Liver (tissue), 9 donors: Measurements from ENCODE around the gene APOL3. TPM values are rescaled to one million over a fixed set of nuclear protein-coding genes. Genes with fewer than 3 reads are reported as not detected.

Source experiments
- DNase-seq: peaks from one replicate; pipeline ENCODE4 v3.0.0-alpha.2; 2017; ENCODE audit warnings: low spot score
- H3K27ac ChIP-seq, 2 donors: one replicate each; pipeline ENCODE4 v1.7.0; 2013; ENCODE audit warnings: inconsistent platforms in 2 of 2, low read length in 2 of 2, control low read depth in 1 of 2, low read depth in 1 of 2, mild to moderate bottlenecking in 1 of 2
- H3K27me3 ChIP-seq, 4 donors: one replicate each; pipeline versions ENCODE4 v1.6.1 to v1.7.0; 2013; ENCODE audit warnings: low read length in 3 of 4, inconsistent platforms in 1 of 4, mild to moderate bottlenecking in 1 of 4, moderate library complexity in 1 of 4; ENCODE audit not compliant: control insufficient read depth in 4 of 4, insufficient read depth in 4 of 4
- H3K36me3 ChIP-seq, 4 donors: one replicate each; pipeline versions ENCODE4 v1.6.1 to v1.7.0; 2013; ENCODE audit warnings: low read length in 3 of 4, mild to moderate bottlenecking in 3 of 4, low read depth in 1 of 4, moderate library complexity in 1 of 4; ENCODE audit not compliant: control insufficient read depth in 4 of 4, insufficient read depth in 3 of 4
- H3K4me1 ChIP-seq, 4 donors: one replicate each; pipeline versions ENCODE4 v1.6.1 to v1.7.0; 2013; ENCODE audit warnings: low read length in 3 of 4, mild to moderate bottlenecking in 3 of 4, moderate library complexity in 1 of 4; ENCODE audit not compliant: control insufficient read depth in 4 of 4, insufficient read depth in 4 of 4
- H3K4me3 ChIP-seq, 3 donors: one replicate each; pipeline versions ENCODE4 v1.6.1 to v1.7.0; 2013; ENCODE audit warnings: low read length in 3 of 3, control low read depth in 1 of 3, low read depth in 1 of 3, mild to moderate bottlenecking in 1 of 3
- H3K9ac ChIP-seq, 2 donors: one replicate each; pipeline ENCODE4 v1.7.0; 2013; ENCODE audit warnings: low read length in 2 of 2, mild to moderate bottlenecking in 2 of 2, moderate library complexity in 2 of 2, control low read depth in 1 of 2, low read depth in 1 of 2
- H3K9me3 ChIP-seq, 4 donors: one replicate each; pipeline versions ENCODE4 v1.6.1 to v1.7.0; 2013; ENCODE audit warnings: low read length in 3 of 4; ENCODE audit not compliant: control insufficient read depth in 4 of 4
- ATF3 ChIP-seq: IDR thresholded peaks from 2 replicates; pipeline ENCODE4 v1.6.1; 2016; ENCODE audit warnings: antibody characterized with exemption
- CTCF ChIP-seq: fragments of 150-350 bp; IDR thresholded peaks from 2 replicates; pipeline ENCODE4 v1.5.1; 2017; ENCODE audit warnings: improper control_type of control experiment, low read depth, low read length; ENCODE audit not compliant: missing input control
- EGR1 ChIP-seq, 2 donors: IDR thresholded peaks; 2 replicates each; pipeline ENCODE4 v1.6.1; 2016 to 2018; ENCODE audit warnings: antibody characterized with exemption in 2 of 2, low read depth in 2 of 2
- FOXA1 ChIP-seq: IDR thresholded peaks from 2 replicates; pipeline ENCODE4 v1.6.1; 2016; ENCODE audit warnings: antibody characterized with exemption
- FOXA2 ChIP-seq: IDR thresholded peaks from 2 replicates; pipeline ENCODE4 v1.6.1; 2016; ENCODE audit warnings: antibody characterized with exemption
- GABPA ChIP-seq, 2 donors: IDR thresholded peaks in 1 of 2; conservative IDR thresholded peaks in 1 of 2; 2 replicates each; pipeline ENCODE4 v1.6.1; 2016; ENCODE audit warnings: antibody characterized with exemption in 2 of 2, mild to moderate bottlenecking in 1 of 2, moderate library complexity in 1 of 2
- HNF4A ChIP-seq, 2 donors: conservative IDR thresholded peaks; 2 replicates each; pipeline ENCODE4 v1.6.1; 2016; ENCODE audit warnings: antibody characterized with exemption in 2 of 2, mild to moderate bottlenecking in 2 of 2
- HNF4G ChIP-seq: IDR thresholded peaks from 2 replicates; pipeline ENCODE4 v1.6.1; 2016; ENCODE audit warnings: antibody characterized with exemption
- JUND ChIP-seq, 2 donors: IDR thresholded peaks; 2 replicates each; pipeline ENCODE4 v1.6.1; 2016; ENCODE audit warnings: antibody characterized with exemption in 2 of 2
- MAX ChIP-seq: IDR thresholded peaks from 2 replicates; pipeline ENCODE4 v1.6.1; 2016; ENCODE audit warnings: antibody characterized with exemption
- NR2F2 ChIP-seq: IDR thresholded peaks from 2 replicates; pipeline ENCODE4 v1.6.1; 2016; ENCODE audit warnings: antibody characterized with exemption
- RAD21 ChIP-seq, 2 donors: IDR thresholded peaks; 2 replicates each; pipeline ENCODE4 v1.6.1; 2016; ENCODE audit warnings: antibody characterized with exemption in 2 of 2, mild to moderate bottlenecking in 2 of 2
- REST ChIP-seq: IDR thresholded peaks from 2 replicates; pipeline ENCODE4 v1.6.1; 2016; ENCODE audit warnings: antibody characterized with exemption, mild to moderate bottlenecking
- RXRA ChIP-seq, 2 donors: IDR thresholded peaks; 2 replicates each; pipeline ENCODE4 v1.6.1; 2017 to 2018; ENCODE audit warnings: antibody characterized with exemption in 2 of 2, mild to moderate bottlenecking in 1 of 2
- SP1 ChIP-seq: IDR thresholded peaks from 2 replicates; pipeline ENCODE4 v1.6.1; 2018; ENCODE audit warnings: antibody characterized with exemption, mild to moderate bottlenecking
- TAF1 ChIP-seq: conservative IDR thresholded peaks from 2 replicates; pipeline ENCODE4 v1.6.1; 2016; ENCODE audit warnings: antibody characterized with exemption, mild to moderate bottlenecking
- YY1 ChIP-seq: IDR thresholded peaks from 2 replicates; pipeline ENCODE4 v1.6.1; 2016; ENCODE audit warnings: antibody characterized with exemption, mild to moderate bottlenecking
- ZBTB33 ChIP-seq: IDR thresholded peaks from 2 replicates; pipeline ENCODE4 v1.6.1; 2016; ENCODE audit warnings: antibody characterized with exemption
- WGBS: extraction: QIAGEN DNeasy Blood & Tissue Kit; methylation state at CpG from one replicate; pipeline ENCODE4 v1.1.7; 2013; 5-methylcytosine and 5-hydroxymethylcytosine counted together
- polyA plus RNA-seq, 2 donors: library from polyadenylated mRNA; stranded (reverse) in 1 of 2; unstranded in 1 of 2; fragments of 200-250 nt in 1 of 2; fragments of >200 nt in 1 of 2; fragmentation: Nextera tagmentation in 1 of 2; extraction: Ambion mirVana in 1 of 2; gene quantifications; one replicate each; pipeline versions ENCODE4 v1.2.1 to v1.2.3, GENCODE V29; 2013 to 2015
- total RNA-seq, 2 donors: library from RNA; depleted of rRNA; stranded (reverse); fragments of >200 nt; gene quantifications; one replicate each; pipeline ENCODE4 v1.2.3, GENCODE V29; 2014
- donor health status: healthy.
- donor health status: healthy.
- donor health status: healthy.
- donor health status: healthy.
- donor health status: healthy.

The APOL3 gene
- total and polyA plus RNA-seq, 4 donors: 7.2 to 34.5 (median 11.8) TPM

- H3K27ac ChIP-seq: peak overlapping the region; percentile 95 to 96
- 51% methylated on average over 2 of the region's 2 CpGs for WGBS
Measured at GRCh38 chr22:36165141-36165540, 4.6 kb upstream of the APOL3 start.

More at GRCh38 chr22:36165141-36165540, 4.6 kb upstream of the APOL3 start:
- DNase-seq: no peak
- Histone ChIP-seq H3K27me3 (no peaks in the 10 kb centered on the region), H3K4me1 (peaks cover 10 to 57% (median 47%) of the 10 kb centered on the region in 4 donors), H3K4me3 (peak overlapping the region in 2 of 3 donors; percentile 0 to 3), H3K36me3 (no peaks in the 10 kb centered on the region), H3K9me3 (no peaks in the 10 kb centered on the region), H3K9ac (peak overlapping the region in 1 of 2 donors; percentile 70)
- TF ChIP-seq CTCF: no peak
- TF ChIP-seq MAX: peak; percentile 56
- peak; percentile 30 for TF ChIP-seq TAF1
- TF ChIP-seq HNF4G: no peak
- no peak for TF ChIP-seq RAD21 (IDR thresholded peaks at IDR 0.05)
- peak; percentile 63 for TF ChIP-seq ATF3
- peak; percentile 61 to 67 for TF ChIP-seq HNF4A (conservative IDR thresholded peaks at IDR 0.05)
- TF ChIP-seq RXRA (IDR thresholded peaks at IDR 0.05): peak; percentile 93 to 96
- TF ChIP-seq GABPA (IDR thresholded peaks at IDR 0.05 in 1 of 2, conservative IDR thresholded peaks at IDR 0.05 in 1 of 2): peak in 1 of 2 donors; percentile 17
- peak in 1 of 2 donors; percentile 28 for TF ChIP-seq EGR1 (IDR thresholded peaks at IDR 0.05; ENCODE audit: low read depth in 2 of 2)
- peak; percentile 85 for TF ChIP-seq FOXA2
- TF ChIP-seq NR2F2: peak; percentile 45
- peak; percentile 69 for TF ChIP-seq REST
- TF ChIP-seq YY1: peak; percentile 75
- peak; percentile 55 for TF ChIP-seq FOXA1
- peak; percentile 90 for TF ChIP-seq SP1
- peak; percentile 90 for TF ChIP-seq ZBTB33
- peak; percentile 55 to 70 for TF ChIP-seq JUND (IDR thresholded peaks at IDR 0.05)
